ENCODE data around the gene ZYG11B.
"Not testable (repeated sequence)": the region's sequence is repeated elsewhere in the genome, so short reads cannot be mapped to it uniquely, and the experiment has no call there.

The ZYG11B gene

DNA sequence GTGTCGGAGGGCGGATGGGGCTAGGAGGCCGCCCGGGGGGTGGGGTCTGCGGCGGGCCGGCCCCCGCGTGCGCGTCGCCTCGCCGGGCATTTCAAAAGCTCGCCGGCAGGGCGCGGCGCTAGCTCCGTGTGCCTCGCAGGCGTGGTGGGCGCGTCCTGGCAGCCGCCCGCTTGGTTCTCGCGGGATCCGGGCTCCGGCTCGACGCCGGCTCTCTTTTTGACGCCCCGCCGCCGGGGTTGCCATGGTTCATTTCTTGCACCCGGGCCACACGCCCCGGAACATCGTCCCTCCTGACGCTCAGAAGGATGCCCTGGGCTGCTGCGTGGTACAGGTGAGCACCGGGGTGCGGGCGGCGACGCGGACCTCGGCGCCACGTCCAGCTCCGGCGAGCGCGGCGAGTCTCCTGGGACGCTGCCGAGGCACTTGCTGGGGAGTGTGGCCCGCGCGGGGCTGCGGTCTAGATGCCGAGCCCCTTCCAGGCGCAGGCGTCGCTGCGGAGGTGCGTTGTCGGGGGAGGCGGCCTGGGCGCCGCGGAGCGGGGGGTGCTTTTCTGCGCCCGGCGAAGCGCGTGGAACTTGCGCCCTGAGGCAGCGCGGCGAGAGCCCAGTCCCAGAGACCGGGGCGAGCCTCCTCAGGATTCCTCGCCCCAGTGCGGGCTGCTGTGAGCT is 116.5 kb downstream of the ZYG11B start, which contains the start of gene ZYG11A:
ZYG11A (plus strand) TSS at position 118 of the 668 bp plus-strand sequence; CDS start at position 242, 124 bp downstream.
- Histone ChIP-seq H3K4me3 (ENCODE audit: low read length, poor library complexity, severe bottlenecking) (no peak within 1 kb of the TSS), H3K27me3 (ENCODE audit: insufficient read depth, low read length, poor library complexity, severe bottlenecking) (no peaks in the 10 kb centered on the region), H3K36me3 (ENCODE audit: insufficient read depth, low read length) (no peaks in the 10 kb centered on the region), H3K9me3 (ENCODE audit: insufficient read depth, low read depth, low read length) (no peaks in the 10 kb centered on the region), H3F3A (ENCODE audit: low read depth) (no peaks in the 10 kb centered on the region), H3K9me2 (replicated peaks; ENCODE audit: low read depth, low read length) (no peaks in the 10 kb centered on the region), H3K4me1 (ENCODE audit: insufficient read depth, low read length, poor library complexity, severe bottlenecking) (no peaks in the 10 kb centered on the region), H3K79me2 (ENCODE audit: insufficient read depth, low read length) (no peaks in the 10 kb centered on the region), H2AFZ (ENCODE audit: low read length) (no peak within 1 kb of the TSS), H3K4me2 (ENCODE audit: low read depth, low read length, poor library complexity, severe bottlenecking) (no peak within 1 kb of the TSS), H3K9ac (ENCODE audit: low read depth, low read length, poor library complexity, severe bottlenecking) (no peak within 1 kb of the TSS), H4K20me1 (ENCODE audit: insufficient read depth, low read length, poor library complexity, severe bottlenecking) (no peaks in the 10 kb centered on the region)
- no peak for TF ChIP-seq EZH2phosphoT487 (IDR thresholded peaks at IDR 0.05; ENCODE audit: borderline replicate concordance)
- TF ChIP-seq, protein P1, sequence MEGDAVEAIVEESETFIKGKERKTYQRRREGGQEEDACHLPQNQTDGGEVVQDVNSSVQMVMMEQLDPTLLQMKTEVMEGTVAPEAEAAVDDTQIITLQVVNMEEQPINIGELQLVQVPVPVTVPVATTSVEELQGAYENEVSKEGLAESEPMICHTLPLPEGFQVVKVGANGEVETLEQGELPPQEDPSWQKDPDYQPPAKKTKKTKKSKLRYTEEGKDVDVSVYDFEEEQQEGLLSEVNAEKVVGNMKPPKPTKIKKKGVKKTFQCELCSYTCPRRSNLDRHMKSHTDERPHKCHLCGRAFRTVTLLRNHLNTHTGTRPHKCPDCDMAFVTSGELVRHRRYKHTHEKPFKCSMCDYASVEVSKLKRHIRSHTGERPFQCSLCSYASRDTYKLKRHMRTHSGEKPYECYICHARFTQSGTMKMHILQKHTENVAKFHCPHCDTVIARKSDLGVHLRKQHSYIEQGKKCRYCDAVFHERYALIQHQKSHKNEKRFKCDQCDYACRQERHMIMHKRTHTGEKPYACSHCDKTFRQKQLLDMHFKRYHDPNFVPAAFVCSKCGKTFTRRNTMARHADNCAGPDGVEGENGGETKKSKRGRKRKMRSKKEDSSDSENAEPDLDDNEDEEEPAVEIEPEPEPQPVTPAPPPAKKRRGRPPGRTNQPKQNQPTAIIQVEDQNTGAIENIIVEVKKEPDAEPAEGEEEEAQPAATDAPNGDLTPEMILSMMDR (conservative IDR thresholded peaks at IDR 0.05; ENCODE audit: low read length) = no peak

DNA sequence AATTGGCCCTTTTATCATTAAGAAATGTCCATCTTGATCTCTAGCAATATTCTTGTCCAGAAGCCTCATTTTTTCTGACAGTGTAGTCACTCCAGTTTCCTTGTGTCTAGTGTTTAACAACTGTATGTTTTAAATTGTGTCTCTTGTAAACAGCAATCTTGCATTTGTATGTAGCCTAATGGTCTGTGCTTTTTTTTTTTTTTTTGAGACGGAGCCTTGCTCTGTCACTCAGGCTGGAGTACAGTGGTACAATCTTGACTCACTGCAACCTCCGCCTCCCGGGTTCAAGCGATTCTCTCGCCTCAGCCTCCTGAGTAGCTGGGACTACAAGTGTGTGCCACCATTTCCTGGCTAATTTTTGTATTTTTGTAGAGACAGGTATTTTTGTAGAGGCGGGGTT is 118.9 kb downstream of the ZYG11B start:
- H3K9me2 ChIP-seq (replicated peaks; ENCODE audit: low read depth, low read length); H3F3A ChIP-seq (ENCODE audit: low read depth); H3K4me1 ChIP-seq (ENCODE audit: insufficient read depth, low read length, poor library complexity, severe bottlenecking); H3K27me3 ChIP-seq (ENCODE audit: insufficient read depth, low read length, poor library complexity, severe bottlenecking); H4K20me1 ChIP-seq (ENCODE audit: insufficient read depth, low read length, poor library complexity, severe bottlenecking); H3K9me3 ChIP-seq (ENCODE audit: insufficient read depth, low read depth, low read length); H3K9ac ChIP-seq (ENCODE audit: low read depth, low read length, poor library complexity, severe bottlenecking); H3K4me2 ChIP-seq (ENCODE audit: low read depth, low read length, poor library complexity, severe bottlenecking); H3K36me3 ChIP-seq (ENCODE audit: insufficient read depth, low read length); H3K79me2 ChIP-seq (ENCODE audit: insufficient read depth, low read length); H3K4me3 ChIP-seq (ENCODE audit: low read length, poor library complexity, severe bottlenecking); H2AFZ ChIP-seq (ENCODE audit: low read length): not testable (repeated sequence)

DNA sequence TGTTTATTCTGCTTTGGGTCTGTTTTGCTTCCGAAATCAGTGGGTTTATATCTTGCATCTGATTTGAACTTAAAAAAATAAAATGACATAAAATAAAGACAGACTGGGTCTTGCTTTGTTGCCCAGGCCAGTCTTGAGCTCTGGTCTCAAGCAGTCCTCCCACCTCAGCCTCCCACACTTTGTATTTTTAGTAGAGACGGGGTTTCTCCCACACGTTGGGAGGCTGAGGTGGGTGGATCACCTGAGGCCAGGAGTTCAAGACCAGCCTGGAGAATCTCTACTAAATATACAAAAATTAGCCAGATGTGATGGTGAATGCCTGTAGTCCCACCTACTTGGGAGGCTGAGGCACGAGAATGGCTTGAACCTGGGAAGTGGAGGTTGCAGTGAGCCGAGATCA is 122.2 kb downstream of the ZYG11B start:
- Histone ChIP-seq H3K79me2 (ENCODE audit: insufficient read depth, low read length) (no peaks in the 10 kb centered on the region), H3K4me2 (ENCODE audit: low read depth, low read length, poor library complexity, severe bottlenecking) (no peak overlapping the region)

More for the DNA sequence above, 122.2 kb downstream of the ZYG11B start:
- Histone ChIP-seq H3F3A (ENCODE audit: low read depth) (no peaks in the 10 kb centered on the region), H4K20me1 (ENCODE audit: insufficient read depth, low read length, poor library complexity, severe bottlenecking) (no peaks in the 10 kb centered on the region), H3K27me3 (ENCODE audit: insufficient read depth, low read length, poor library complexity, severe bottlenecking) (no peaks in the 10 kb centered on the region), H3K9me2 (replicated peaks; ENCODE audit: low read depth, low read length) (no peaks in the 10 kb centered on the region), H3K9ac (ENCODE audit: low read depth, low read length, poor library complexity, severe bottlenecking) (no peak overlapping the region), H3K9me3 (ENCODE audit: insufficient read depth, low read depth, low read length) (no peaks in the 10 kb centered on the region), H3K4me1 (ENCODE audit: insufficient read depth, low read length, poor library complexity, severe bottlenecking) (no peaks in the 10 kb centered on the region), H3K36me3 (ENCODE audit: insufficient read depth, low read length) (no peaks in the 10 kb centered on the region), H3K4me3 (ENCODE audit: low read length, poor library complexity, severe bottlenecking) (no peak overlapping the region), H2AFZ (ENCODE audit: low read length) (no peak overlapping the region)
- TF ChIP-seq EZH2phosphoT487 (IDR thresholded peaks at IDR 0.05; ENCODE audit: borderline replicate concordance) = no peak
- TF ChIP-seq, protein P1 (conservative IDR thresholded peaks at IDR 0.05; ENCODE audit: low read length) = no peak
